B cell (primary cell): ENCODE data around the gene ADCK2. TPM values are rescaled to one million over a fixed set of nuclear protein-coding genes. Genes with fewer than 3 reads are reported as not detected.

Experiments
- ATAC-seq: fragments of 200-7000 bp; cut with Tn5 transposase; one replicate; pipeline ENCODE4 v1.10.0; 2021; ENCODE audit warnings: low read depth, mild to moderate bottlenecking, moderate number of reproducible peaks, moderate library complexity
- CTCF ChIA-PET: fragments of 350-600 bp; sonication (Branson Sonifier 250); formaldehyde crosslinking; loops from one replicate; lab custom pipeline; 2021; ENCODE audit warnings: antibody characterized with exemption, inconsistent platforms; lab: Charles Lee
- POLR2A ChIA-PET: fragments of 350-600 bp; sonication (Branson Sonifier 250); formaldehyde crosslinking; loops from one replicate; lab custom pipeline; 2021; ENCODE audit warnings: antibody characterized with exemption; lab: Charles Lee
- DNase-seq: peaks from one replicate; pipeline ENCODE4 v3.0.0; 2013
- H2AFZ ChIP-seq: 2 replicates; pipeline ENCODE4 v1.6.1; 2012; ENCODE audit warnings: mild to moderate bottlenecking, low read depth, low read length; ENCODE audit not compliant: insufficient read depth, poor library complexity, severe bottlenecking
- H3K27ac ChIP-seq, 2 donors: 1 replicate in 1 of 2; 2 replicates in 1 of 2; pipeline ENCODE4 v1.5.1; 2012 to 2013; ENCODE audit warnings: low read length in 2 of 2, mild to moderate bottlenecking in 2 of 2, moderate library complexity in 1 of 2
- H3K27me3 ChIP-seq, 4 experiments: fragments of 200-600 bp in 1 of 4; sonication (generic) in 1 of 4; replicated peaks in 1 of 4; 1 replicate in 2 of 4; 2 replicates in 2 of 4; pipeline versions ENCODE4 v1.6.1 to v1.7.0; 2013 to 2016; ENCODE audit warnings: low read length in 3 of 4, mild to moderate bottlenecking in 2 of 4, mixed read lengths in 1 of 4, moderate library complexity in 1 of 4; ENCODE audit not compliant: insufficient read depth in 4 of 4, control insufficient read depth in 3 of 4; ENCODE audit errors: control extremely low read depth in 1 of 4
- H3K36me3 ChIP-seq, 2 experiments: replicated peaks in 1 of 2; 1 replicate in 1 of 2; 2 replicates in 1 of 2; pipeline versions ENCODE4 v1.6.1 to v1.7.1; 2013; ENCODE audit warnings: low read length in 1 of 2; ENCODE audit not compliant: insufficient read depth in 2 of 2, control insufficient read depth in 1 of 2; ENCODE audit errors: control extremely low read depth in 1 of 2, extremely low read depth in 1 of 2
- H3K4me1 ChIP-seq, 2 donors: fragments of 200-600 bp in 1 of 2; sonication (generic) in 1 of 2; 1 replicate in 1 of 2; 2 replicates in 1 of 2; pipeline versions ENCODE4 v1.5.1 to v1.6.1; 2013 to 2017; ENCODE audit warnings: low read length in 2 of 2; ENCODE audit not compliant: control insufficient read depth in 2 of 2, insufficient read depth in 2 of 2
- H3K4me2 ChIP-seq: replicated peaks from 2 replicates; pipeline ENCODE3; 2012; ENCODE audit warnings: mild to moderate bottlenecking, low read depth, low read length; ENCODE audit not compliant: poor library complexity, severe bottlenecking
- H3K4me3 ChIP-seq, 5 experiments: fragments of 200-600 bp in 1 of 5; sonication (generic) in 1 of 5; 1 replicate in 3 of 5; 2 replicates in 2 of 5; pipeline versions ENCODE4 v1.5.1 to v1.7.0; 2011 to 2016; ENCODE audit warnings: low read length in 4 of 5, mild to moderate bottlenecking in 4 of 5, low read depth in 2 of 5, control low read depth in 1 of 5, moderate library complexity in 1 of 5; ENCODE audit not compliant: insufficient read depth in 1 of 5; ENCODE audit errors: control extremely low read depth in 1 of 5, extremely low read depth in 1 of 5
- H3K79me2 ChIP-seq: fragments of 200-600 bp; sonication (generic); one replicate; pipeline ENCODE4 v1.6.0; 2016; ENCODE audit warnings: low read length; ENCODE audit not compliant: control insufficient read depth, insufficient read depth
- H3K9ac ChIP-seq: fragments of 200-600 bp; sonication (generic); 2 replicates; pipeline ENCODE4 v1.6.1; 2017; ENCODE audit warnings: mild to moderate bottlenecking, low read length, moderate library complexity
- H3K9me3 ChIP-seq, 3 donors: one replicate each; pipeline versions ENCODE4 v1.6.1 to v1.7.1; 2013; ENCODE audit warnings: low read length in 2 of 3; ENCODE audit not compliant: control insufficient read depth in 2 of 3, insufficient read depth in 1 of 3; ENCODE audit errors: control extremely low read depth in 1 of 3
- H4K20me1 ChIP-seq: 2 replicates; pipeline ENCODE4 v1.6.0; 2012; ENCODE audit warnings: mild to moderate bottlenecking, low read length; ENCODE audit not compliant: insufficient read depth, control insufficient read depth, poor library complexity, severe bottlenecking
- H3K27ac Mint-ChIP-seq: one replicate; pipeline ENCODE4 v1.8.0; 2021; ENCODE audit warnings: mixed read lengths
- H3K27me3 Mint-ChIP-seq: one replicate; pipeline ENCODE4 v1.8.0; 2021; ENCODE audit warnings: mixed read lengths
- H3K4me1 Mint-ChIP-seq: one replicate; pipeline ENCODE4 v1.8.0; 2021; ENCODE audit warnings: mixed read lengths
- H3K4me3 Mint-ChIP-seq: one replicate; pipeline ENCODE4 v1.8.0; 2021; ENCODE audit warnings: mixed read lengths
- H3K9me3 Mint-ChIP-seq: one replicate; pipeline ENCODE4 v1.8.0; 2022; ENCODE audit warnings: mixed read lengths; ENCODE audit not compliant: insufficient read depth
- EZH2 ChIP-seq: IDR thresholded peaks from 2 replicates; pipeline ENCODE4 v1.6.1; 2012; ENCODE audit warnings: borderline replicate concordance, low read depth, mild to moderate bottlenecking, moderate library complexity, low read length; ENCODE audit not compliant: insufficient read depth, poor library complexity, severe bottlenecking
- WGBS: methylation state at CpG from one replicate; pipeline ENCODE4 v1.1.5; 2013; ENCODE audit warnings: missing lambda C conversion rate; ENCODE audit not compliant: insufficient coverage; 5-methylcytosine and 5-hydroxymethylcytosine counted together
- intact Hi-C: fragments of 100-400 bp; cut with micrococcal nuclease; formaldehyde crosslinking; loops from one replicate; pipeline ENCODE4 v1.10.0; 2022
- polyA plus RNA-seq: library from polyadenylated mRNA; depleted of rRNA; stranded (reverse); fragments of >200 nt; gene quantifications from 2 replicates; pipeline ENCODE4 v1.2.3, GENCODE V29; 2012
- total RNA-seq, 2 donors: library from RNA; stranded (reverse); fragments of 120-200 nt in 1 of 2; gene quantifications; 1 replicate in 1 of 2; 2 replicates in 1 of 2; pipeline versions ENCODE4 v1.2.3 to v1.2.4, GENCODE V29; 2013 to 2022
- TF ChIP-seq, protein P1 (sequence below): fragments of 200-600 bp; IDR thresholded peaks from one replicate; pipeline ENCODE4 v1.8.0; 2022; ENCODE audit warnings: antibody characterized with exemption, mild to moderate bottlenecking

Gene ADCK2
- total and polyA plus RNA-seq, 2 donors (not counting 1 experiment from before 2014, with no cell fraction given) = 13.3 to 32.6 TPM

DNA sequence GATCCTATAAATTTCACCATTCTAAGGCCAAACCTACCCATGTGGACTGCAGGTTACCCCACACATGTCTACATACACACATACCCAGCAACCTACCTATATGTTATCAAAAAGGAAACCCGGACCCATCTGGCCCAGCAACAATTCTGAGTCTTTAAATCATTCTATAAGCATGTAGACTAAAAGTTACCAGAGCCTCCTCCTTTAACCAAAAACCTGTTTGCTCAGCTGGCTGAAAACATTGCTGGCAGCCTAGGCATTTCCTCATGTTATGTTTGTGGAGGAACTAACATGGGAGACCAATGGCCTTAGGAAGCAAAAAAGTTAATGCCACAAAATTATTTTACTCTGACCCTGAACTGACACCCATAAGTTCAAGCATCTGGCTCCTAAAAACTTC, 5.3 kb upstream of the ADCK2 start:
- no peak for TF ChIP-seq EZH2
- TF ChIP-seq, protein P1, sequence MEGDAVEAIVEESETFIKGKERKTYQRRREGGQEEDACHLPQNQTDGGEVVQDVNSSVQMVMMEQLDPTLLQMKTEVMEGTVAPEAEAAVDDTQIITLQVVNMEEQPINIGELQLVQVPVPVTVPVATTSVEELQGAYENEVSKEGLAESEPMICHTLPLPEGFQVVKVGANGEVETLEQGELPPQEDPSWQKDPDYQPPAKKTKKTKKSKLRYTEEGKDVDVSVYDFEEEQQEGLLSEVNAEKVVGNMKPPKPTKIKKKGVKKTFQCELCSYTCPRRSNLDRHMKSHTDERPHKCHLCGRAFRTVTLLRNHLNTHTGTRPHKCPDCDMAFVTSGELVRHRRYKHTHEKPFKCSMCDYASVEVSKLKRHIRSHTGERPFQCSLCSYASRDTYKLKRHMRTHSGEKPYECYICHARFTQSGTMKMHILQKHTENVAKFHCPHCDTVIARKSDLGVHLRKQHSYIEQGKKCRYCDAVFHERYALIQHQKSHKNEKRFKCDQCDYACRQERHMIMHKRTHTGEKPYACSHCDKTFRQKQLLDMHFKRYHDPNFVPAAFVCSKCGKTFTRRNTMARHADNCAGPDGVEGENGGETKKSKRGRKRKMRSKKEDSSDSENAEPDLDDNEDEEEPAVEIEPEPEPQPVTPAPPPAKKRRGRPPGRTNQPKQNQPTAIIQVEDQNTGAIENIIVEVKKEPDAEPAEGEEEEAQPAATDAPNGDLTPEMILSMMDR = no peak
- DNase-seq (no peak), ATAC-seq (no peak)
- Mint-ChIP-seq H3K4me1 (peaks cover 6% of the 10 kb centered on the region), H3K4me3 (no peak overlapping the region), H3K27me3 (no peaks in the 10 kb centered on the region), H3K27ac (no peak overlapping the region), H3K9me3 (no peaks in the 10 kb centered on the region)
- H3K4me2 ChIP-seq = no peak overlapping the region
- no peak overlapping the region for H3K4me3 ChIP-seq
- no peaks in the 10 kb centered on the region for H3K36me3 ChIP-seq
- CTCF ChIA-PET = no interaction called here
- H3K9me3 ChIP-seq = no peaks in the 10 kb centered on the region
- H3K9ac ChIP-seq = no peak overlapping the region
- intact Hi-C loops = no loop called here
- no peaks in the 10 kb centered on the region for H3K27me3 ChIP-seq
- H2AFZ ChIP-seq = no peak overlapping the region
- no peaks in the 10 kb centered on the region for H4K20me1 ChIP-seq
- POLR2A ChIA-PET = no interaction called here
- H3K79me2 ChIP-seq = no peaks in the 10 kb centered on the region
- no peak overlapping the region for H3K27ac ChIP-seq
- WGBS = 50% methylated on average over 1 of the region's 1 CpG
- peaks cover 4% of the 10 kb centered on the region in 2 donors for H3K4me1 ChIP-seq

DNA sequence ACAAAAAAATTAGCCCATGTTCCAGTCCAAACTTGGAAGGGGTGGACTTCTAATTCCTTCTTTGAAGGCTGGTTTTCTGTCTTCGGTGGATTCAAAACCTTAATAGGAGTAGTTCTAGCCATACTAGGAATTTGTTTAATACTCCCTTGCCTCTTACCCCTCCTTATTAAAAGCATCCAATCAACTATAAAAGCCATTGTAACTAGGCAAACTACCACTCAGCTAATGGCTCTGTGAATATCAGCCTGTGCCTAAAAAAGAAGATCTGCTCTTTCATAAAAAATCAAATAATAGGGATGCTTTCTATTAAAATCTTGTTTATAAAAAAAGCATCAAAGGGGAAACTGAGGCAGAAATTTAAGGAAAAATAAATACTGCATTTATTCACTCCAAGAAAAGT, 4.1 kb upstream of the ADCK2 start:
- no peaks in the 10 kb centered on the region for H3K27me3 ChIP-seq
- H3K36me3 ChIP-seq = no peaks in the 10 kb centered on the region
- no peak overlapping the region for H3K4me3 Mint-ChIP-seq
- intact Hi-C loops = no loop called here
- no peak overlapping the region for H3K9ac ChIP-seq
- TF ChIP-seq, protein P1 = no peak
- no peak for TF ChIP-seq EZH2
- ChIA-PET POLR2A (no interaction called here), CTCF (interaction anchor here (0.7 to 1.3 kb wide), 2 partner anchors 9 to 22 kb away, joined by 3 read pairs; no protein-coding TSS in a partner anchor)
- no CpG with 5 or more reads among the region's 1 CpG for WGBS
- no peak overlapping the region for H3K4me3 ChIP-seq
- H4K20me1 ChIP-seq = no peaks in the 10 kb centered on the region
- H3K27ac Mint-ChIP-seq = no peak overlapping the region
- peaks cover 0 to 1% (median 0%) of the 10 kb centered on the region in 3 donors for H3K9me3 ChIP-seq
- DNase-seq (no peak), ATAC-seq (no peak)
- H3K79me2 ChIP-seq = no peaks in the 10 kb centered on the region
- peaks cover 6 to 10% of the 10 kb centered on the region in 2 donors for H3K4me1 ChIP-seq
- no peaks in the 10 kb centered on the region for H3K27me3 Mint-ChIP-seq
- peaks cover 9% of the 10 kb centered on the region for H3K4me1 Mint-ChIP-seq
- H2AFZ ChIP-seq = no peak overlapping the region
- H3K27ac ChIP-seq = no peak overlapping the region
- H3K9me3 Mint-ChIP-seq = no peaks in the 10 kb centered on the region
- H3K4me2 ChIP-seq = no peak overlapping the region
